ENCODE data around the gene ENTPD6.

The ENTPD6 gene

DNA sequence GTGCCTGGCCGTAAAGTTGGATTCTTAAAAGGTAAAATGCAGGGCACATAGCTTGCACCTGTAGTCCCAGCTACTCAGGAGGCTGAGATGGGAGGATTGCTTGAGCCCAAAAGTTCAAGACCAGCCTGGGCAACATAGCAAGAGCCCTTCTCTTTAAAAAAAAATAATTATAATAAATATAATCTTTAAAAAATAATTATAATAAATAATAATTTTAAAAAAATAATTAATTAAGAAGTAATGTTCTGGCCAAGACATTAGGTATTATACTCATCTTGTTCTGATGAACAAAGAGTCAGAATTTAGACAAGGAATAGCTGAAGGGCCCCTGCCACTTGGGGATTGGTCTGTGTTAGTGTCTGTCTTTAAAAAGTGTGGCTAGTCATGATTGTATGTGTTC lies 13.9 kb downstream of the ENTPD6 start:
- Histone ChIP-seq H3K27me3 (ENCODE audit: low read depth, low read length) (no peaks in the 10 kb centered on the region), H3K9ac (ENCODE audit: low read length) (no peak overlapping the region), H2AFZ (ENCODE audit: low read depth, low read length) (no peak overlapping the region), H4K20me1 (ENCODE audit: insufficient read depth, low read length) (peaks cover 10% of the 10 kb centered on the region), H3K79me2 (ENCODE audit: low read length) (peaks cover 17% of the 10 kb centered on the region), H3K4me3 (ENCODE audit: low read length) (no peak overlapping the region), H3K27ac (ENCODE audit: low read length) (no peak overlapping the region), H3K9me3 (ENCODE audit: insufficient read depth, low read length) (no peaks in the 10 kb centered on the region), H3K36me3 (replicated peaks; ENCODE audit: low read depth, low read length) (peaks cover 18% of the 10 kb centered on the region), H3K4me1 (ENCODE audit: low read length) (peaks cover 8% of the 10 kb centered on the region), H3K4me2 (ENCODE audit: low read length) (no peak overlapping the region)
- TF ChIP-seq, protein P1, sequence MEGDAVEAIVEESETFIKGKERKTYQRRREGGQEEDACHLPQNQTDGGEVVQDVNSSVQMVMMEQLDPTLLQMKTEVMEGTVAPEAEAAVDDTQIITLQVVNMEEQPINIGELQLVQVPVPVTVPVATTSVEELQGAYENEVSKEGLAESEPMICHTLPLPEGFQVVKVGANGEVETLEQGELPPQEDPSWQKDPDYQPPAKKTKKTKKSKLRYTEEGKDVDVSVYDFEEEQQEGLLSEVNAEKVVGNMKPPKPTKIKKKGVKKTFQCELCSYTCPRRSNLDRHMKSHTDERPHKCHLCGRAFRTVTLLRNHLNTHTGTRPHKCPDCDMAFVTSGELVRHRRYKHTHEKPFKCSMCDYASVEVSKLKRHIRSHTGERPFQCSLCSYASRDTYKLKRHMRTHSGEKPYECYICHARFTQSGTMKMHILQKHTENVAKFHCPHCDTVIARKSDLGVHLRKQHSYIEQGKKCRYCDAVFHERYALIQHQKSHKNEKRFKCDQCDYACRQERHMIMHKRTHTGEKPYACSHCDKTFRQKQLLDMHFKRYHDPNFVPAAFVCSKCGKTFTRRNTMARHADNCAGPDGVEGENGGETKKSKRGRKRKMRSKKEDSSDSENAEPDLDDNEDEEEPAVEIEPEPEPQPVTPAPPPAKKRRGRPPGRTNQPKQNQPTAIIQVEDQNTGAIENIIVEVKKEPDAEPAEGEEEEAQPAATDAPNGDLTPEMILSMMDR (IDR thresholded peaks at IDR 0.05; ENCODE audit: low read depth, low read length) = no peak
- TF ChIP-seq EZH2phosphoT487 (IDR thresholded peaks at IDR 0.05; ENCODE audit: low read depth) = no peak

DNA sequence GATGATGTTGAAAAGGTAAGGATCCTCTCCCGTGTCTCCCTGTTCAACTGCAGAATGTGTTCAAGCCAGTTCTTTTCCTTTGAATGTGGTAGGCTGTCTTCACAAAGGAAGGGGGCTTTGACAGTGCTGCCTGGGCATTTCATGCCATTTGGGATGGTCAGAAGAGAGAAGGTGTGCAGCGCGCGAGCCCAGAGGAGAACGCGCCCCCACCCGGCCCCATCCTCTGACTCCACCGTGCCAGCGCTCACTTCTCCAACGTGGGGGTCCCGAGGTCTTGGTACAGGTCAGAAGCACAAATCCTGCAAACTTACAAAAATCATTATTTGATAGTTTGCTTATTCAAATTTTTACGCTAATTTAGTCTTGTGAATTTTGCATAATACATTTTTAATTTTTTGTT lies 14.4 kb downstream of the ENTPD6 start:
- Histone ChIP-seq H3K4me3 (ENCODE audit: low read length) (no peak overlapping the region), H3K79me2 (ENCODE audit: low read length) (peaks cover 12% of the 10 kb centered on the region), H3K9me3 (ENCODE audit: insufficient read depth, low read length) (no peaks in the 10 kb centered on the region), H4K20me1 (ENCODE audit: insufficient read depth, low read length) (peaks cover 5% of the 10 kb centered on the region; the same call in 1 of the 2 replicates), H3K4me1 (ENCODE audit: low read length) (peaks cover 3% of the 10 kb centered on the region), H3K27me3 (ENCODE audit: low read depth, low read length) (no peaks in the 10 kb centered on the region), H3K4me2 (ENCODE audit: low read length) (no peak overlapping the region), H2AFZ (ENCODE audit: low read depth, low read length) (no peak overlapping the region), H3K9ac (ENCODE audit: low read length) (no peak overlapping the region), H3K27ac (ENCODE audit: low read length) (no peak overlapping the region), H3K36me3 (replicated peaks; ENCODE audit: low read depth, low read length) (peaks cover 18% of the 10 kb centered on the region)
- TF ChIP-seq, protein P1 (IDR thresholded peaks at IDR 0.05; ENCODE audit: low read depth, low read length) = no peak
- TF ChIP-seq EZH2phosphoT487 (IDR thresholded peaks at IDR 0.05; ENCODE audit: low read depth) = no peak

DNA sequence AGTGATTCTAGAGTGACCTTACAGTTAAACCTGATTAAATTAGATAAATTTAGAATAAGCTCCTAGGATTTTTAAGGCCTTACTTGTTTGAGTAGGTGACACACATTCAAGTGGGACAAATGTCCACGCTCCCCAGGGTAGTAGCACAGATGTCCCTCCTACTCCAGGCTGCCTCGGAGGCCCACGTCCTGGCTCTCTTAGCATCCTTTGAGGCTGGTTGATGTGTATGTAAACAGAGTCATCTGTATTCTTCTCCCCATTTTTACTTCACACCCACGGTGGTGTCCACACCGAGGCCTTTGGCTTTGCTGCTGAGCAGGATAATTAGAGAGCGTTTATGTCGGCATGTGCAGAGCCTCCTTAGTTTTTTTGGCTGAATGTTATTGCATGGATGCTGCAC lies 15.8 kb downstream of the ENTPD6 start:
- H3K27me3 ChIP-seq (ENCODE audit: low read depth, low read length) = no peaks in the 10 kb centered on the region
- H3K27ac ChIP-seq (ENCODE audit: low read length) = no peak overlapping the region
- H3K79me2 ChIP-seq (ENCODE audit: low read length) = 0 out of 2 replicates have a peak, but pooled peaks cover 3% of the 10 kb centered on the region
- no peak overlapping the region for H2AFZ ChIP-seq (ENCODE audit: low read depth, low read length)
- H3K4me1 ChIP-seq (ENCODE audit: low read length) = no peaks in the 10 kb centered on the region
- no peak overlapping the region for H3K4me2 ChIP-seq (ENCODE audit: low read length)
- H4K20me1 ChIP-seq (ENCODE audit: insufficient read depth, low read length) = no peaks in the 10 kb centered on the region
- H3K4me3 ChIP-seq (ENCODE audit: low read length) = no peak overlapping the region
- peaks cover 25% of the 10 kb centered on the region for H3K36me3 ChIP-seq (replicated peaks; ENCODE audit: low read depth, low read length)
- no peak for TF ChIP-seq EZH2phosphoT487 (IDR thresholded peaks at IDR 0.05; ENCODE audit: low read depth)
- TF ChIP-seq, protein P1 (IDR thresholded peaks at IDR 0.05; ENCODE audit: low read depth, low read length) = no peak
- no peak overlapping the region for H3K9ac ChIP-seq (ENCODE audit: low read length)
- no peaks in the 10 kb centered on the region for H3K9me3 ChIP-seq (ENCODE audit: insufficient read depth, low read length)

DNA sequence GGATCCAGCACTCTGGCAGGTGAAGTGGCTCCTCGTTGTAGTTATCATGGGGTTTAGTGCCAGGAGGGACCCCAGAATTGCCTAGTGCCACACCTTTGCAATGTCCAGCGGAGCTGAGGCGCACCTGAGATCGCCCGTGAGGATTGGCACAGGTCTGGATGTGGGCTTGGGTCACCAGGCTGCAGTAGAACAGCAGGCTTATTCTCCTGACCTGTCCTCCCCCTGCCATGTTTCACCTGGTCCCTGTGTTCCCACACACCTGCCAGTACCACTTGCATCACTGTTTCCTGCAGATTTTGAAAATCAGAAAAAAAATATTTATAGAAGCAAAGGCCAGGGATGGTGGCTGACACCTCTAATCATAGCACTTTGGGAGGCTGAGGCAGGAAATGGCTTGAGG lies 16.7 kb downstream of the ENTPD6 start:
- TF ChIP-seq, protein P1 (IDR thresholded peaks at IDR 0.05; ENCODE audit: low read depth, low read length) = no peak
- no peak for TF ChIP-seq EZH2phosphoT487 (IDR thresholded peaks at IDR 0.05; ENCODE audit: low read depth)
- H3K27me3 ChIP-seq (ENCODE audit: low read depth, low read length) = no peaks in the 10 kb centered on the region
- H3K4me2 ChIP-seq (ENCODE audit: low read length) = no peak overlapping the region
- H3K9me3 ChIP-seq (ENCODE audit: insufficient read depth, low read length) = no peaks in the 10 kb centered on the region
- no peak overlapping the region for H2AFZ ChIP-seq (ENCODE audit: low read depth, low read length)
- no peak overlapping the region for H3K9ac ChIP-seq (ENCODE audit: low read length)
- H3K4me3 ChIP-seq (ENCODE audit: low read length) = no peak overlapping the region
- peaks cover 30% of the 10 kb centered on the region for H3K36me3 ChIP-seq (replicated peaks; ENCODE audit: low read depth, low read length)
- no peaks in the 10 kb centered on the region for H4K20me1 ChIP-seq (ENCODE audit: insufficient read depth, low read length)
- H3K4me1 ChIP-seq (ENCODE audit: low read length) = no peaks in the 10 kb centered on the region
- no peaks in the 10 kb centered on the region for H3K79me2 ChIP-seq (ENCODE audit: low read length)
- H3K27ac ChIP-seq (ENCODE audit: low read length) = no peak overlapping the region

Data from OCI-LY3 (cell line).